Choroid plexus epithelial cell (primary cell): ENCODE measurements around the gene SUSD5.
A peak's percentile ranks its signal among the peaks of the same experiment; 100 is the strongest.

Source experiments
- DNase-seq: peaks from one replicate; pipeline ENCODE4 v3.0.0-alpha.2; 2010; ENCODE audit warnings: low read depth
- H3K4me3 ChIP-seq: 2 replicates; pipeline ENCODE4 v1.5.1; 2011; ENCODE audit warnings: low read depth, mild to moderate bottlenecking, control low read depth, low read length, moderate library complexity
- CTCF ChIP-seq: conservative IDR thresholded peaks from 2 replicates; pipeline ENCODE4 v1.5.1; 2011; ENCODE audit warnings: low read depth, mild to moderate bottlenecking, control low read depth, inconsistent platforms, low read length, moderate library complexity

Gene SUSD5

GRCh38 chr3:33219175-33219487, 521 bp upstream of the SUSD5 start:
- H3K4me3 ChIP-seq, result peak overlapping the region; percentile 63
- no peak for TF ChIP-seq CTCF
- DNase-seq, result no peak

- peak overlapping the region; percentile 63 for H3K4me3 ChIP-seq
- no peak for TF ChIP-seq CTCF
Measured at GRCh38 chr3:33217866-33218445, 654 bp downstream of the SUSD5 start.

GRCh38 chr3:33215739-33216138, 2.9 kb downstream of the SUSD5 start:
- DNase-seq, result no peak
- H3K4me3 ChIP-seq, result no peak overlapping the region
- no peak for TF ChIP-seq CTCF

More at GRCh38 chr3:33217866-33218445, 654 bp downstream of the SUSD5 start:
- peak; percentile 24 for DNase-seq

GRCh38 chr3:33212406-33212805, 6.2 kb downstream of the SUSD5 start:
- DNase-seq, result no peak
- no peak overlapping the region for H3K4me3 ChIP-seq

GRCh38 chr3:33211444-33211843, 7.2 kb downstream of the SUSD5 start:
- TF ChIP-seq CTCF, result no peak
- DNase-seq, result peak; percentile 89
- no peak overlapping the region for H3K4me3 ChIP-seq

More at GRCh38 chr3:33212406-33212805, 6.2 kb downstream of the SUSD5 start:
- TF ChIP-seq CTCF, result no peak

- H3K4me3 ChIP-seq, result no peak overlapping the region
- no peak for TF ChIP-seq CTCF
- DNase-seq, result no peak
Measured at GRCh38 chr3:33209357-33209756, 9.3 kb downstream of the SUSD5 start.

- H3K4me3 ChIP-seq, result no peak overlapping the region
- no peak for TF ChIP-seq CTCF
- peak; percentile 17 for DNase-seq
Measured at GRCh38 chr3:33202711-33203457, 15.7 kb downstream of the SUSD5 start.
